K562 (cell line): ENCODE data around the gene ATXN1. TPM values are rescaled to one million over a fixed set of nuclear protein-coding genes. Genes with fewer than 3 reads are reported as not detected.

Experiments used
- ATF7 ChIP-seq: fragments of 450-650 bp; IDR thresholded peaks from 2 replicates; pipeline ENCODE4 v1.7.1; 2014; ENCODE audit warnings: mild to moderate bottlenecking, moderate library complexity
- CREB3L1 ChIP-seq: fragments of 450-650 bp; IDR thresholded peaks from 2 replicates; pipeline ENCODE4 v1.6.1; 2014; ENCODE audit warnings: low read depth, mild to moderate bottlenecking, moderate library complexity, borderline replicate concordance
- FOSL1 ChIP-seq: fragments of 200-800 bp; sonication (Bioruptor generic); conservative IDR thresholded peaks from 2 replicates; pipeline ENCODE4 v1.6.1; 2016; ENCODE audit warnings: missing genetic modification characterization, missing compliant biosample characterization
- FOXK2 ChIP-seq, 2 experiments: fragments of 450-650 bp; IDR thresholded peaks in 1 of 2; conservative IDR thresholded peaks in 1 of 2; 2 replicates each; pipeline ENCODE4 v1.6.1; 2016; ENCODE audit warnings: low read depth in 2 of 2, mild to moderate bottlenecking in 1 of 2
- HDAC8 ChIP-seq: fragments of 450-650 bp; IDR thresholded peaks from 2 replicates; pipeline ENCODE4 v1.6.1; 2016; ENCODE audit warnings: mild to moderate bottlenecking, missing genetic modification characterization, moderate library complexity, missing compliant biosample characterization
- RERE ChIP-seq: sonication (generic); formaldehyde crosslinking; IDR thresholded peaks from 2 replicates; pipeline ENCODE4 v1.8.0; 2023; ENCODE audit warnings: missing genetic modification reagents, mild to moderate bottlenecking, borderline replicate concordance
- SAFB ChIP-seq: fragments of 200-400 bp; formaldehyde crosslinking; IDR thresholded peaks from 2 replicates; pipeline ENCODE4 v1.6.1; 2017; ENCODE audit warnings: low read depth, low read length, borderline replicate concordance
- SMAD1 ChIP-seq: fragments of 150-350 bp; IDR thresholded peaks from 2 replicates; pipeline ENCODE4 v1.6.1; 2014; ENCODE audit warnings: low read length, low read depth; ENCODE audit not compliant: partially characterized antibody
- ZBTB34 ChIP-seq: fragments of 250-450 bp; sonication (Bioruptor Pico); IDR thresholded peaks from 2 replicates; pipeline ENCODE4 v1.8.0; 2021; ENCODE audit warnings: mild to moderate bottlenecking, moderate library complexity
- ZFP91 ChIP-seq: sonication (generic); formaldehyde crosslinking; IDR thresholded peaks from 2 replicates; pipeline ENCODE4 v1.8.0; 2022; ENCODE audit warnings: mild to moderate bottlenecking, missing genetic modification reagents
- ZNF146 ChIP-seq: IDR thresholded peaks from one replicate; pipeline ENCODE4 v1.6.1; 2018; ENCODE audit warnings: missing compliant biosample characterization; ENCODE audit not compliant: unreplicated experiment
- ZNF584 ChIP-seq: fragments of 200-800 bp; sonication (Bioruptor generic); IDR thresholded peaks from 2 replicates; pipeline ENCODE4 v1.6.1; 2016; ENCODE audit warnings: low read depth, mild to moderate bottlenecking, missing genetic modification characterization, missing compliant biosample characterization
- ZNF586 ChIP-seq: fragments of 450-650 bp; formaldehyde crosslinking; conservative IDR thresholded peaks from 2 replicates; pipeline ENCODE4 v1.4.0; 2020; ENCODE audit warnings: mild to moderate bottlenecking, moderate library complexity
- ZNF778 ChIP-seq: fragments of 450-650 bp; formaldehyde crosslinking; IDR thresholded peaks from 2 replicates; pipeline ENCODE4 v1.4.0; 2020; ENCODE audit warnings: mild to moderate bottlenecking, moderate library complexity
- polyA plus RNA-seq, 8 experiments: library from polyadenylated mRNA; depleted of rRNA in 4 of 8; stranded (reverse) in 5 of 8; unstranded in 3 of 8; fragments of >200 nt; fragmentation: Nextera tagmentation in 2 of 8; fragmentation: Illumina TruSeq in 1 of 8; extraction: Ambion mirVana in 2 of 8; extraction: Trizol in 1 of 8; gene quantifications; 2 replicates each; pipeline versions ENCODE4 v1.2.1 to v1.2.3, GENCODE V29; 2011 to 2014; ENCODE audit warnings: inconsistent platforms in 1 of 8, missing spikeins in 1 of 8
- total RNA-seq, 7 experiments: library from RNA; depleted of rRNA in 6 of 7; stranded (reverse); fragments of >200 nt in 6 of 7; fragmentation: Illumina TruSeq in 2 of 7; extraction: Trizol in 2 of 7; gene quantifications; 2 replicates each; pipeline versions ENCODE4 v1.2.1 to v1.2.3, GENCODE V29; 2011 to 2021; ENCODE audit warnings: low replicate concordance in 1 of 7

ATXN1 gene
- total and polyA plus RNA-seq, 9 of the 15 experiments (the other 6 are each of a cell fraction or from before 2014, with no cell fraction given): under 0.01 to 1.2 (median 0.58) TPM

- peak; percentile 99 for TF ChIP-seq SMAD1
- peak; percentile 96 for TF ChIP-seq SAFB
- no peak for TF ChIP-seq ZBTB34 (CRISPR knock-in tag)
- peak; percentile 45; the same call in 1 of the 2 replicates for TF ChIP-seq CREB3L1
- no peak for TF ChIP-seq ZNF146 (CRISPR knock-in tag)
- peak; percentile 83; the same call in 1 of the 2 replicates for TF ChIP-seq ATF7
- peak; percentile 66 for TF ChIP-seq FOSL1 (tag)
- TF ChIP-seq ZNF584 (CRISPR knock-in tag): no peak
- no peak for TF ChIP-seq ZNF778 (CRISPR knock-in tag)
- peak; percentile 55; the same call in 1 of the 2 replicates for TF ChIP-seq HDAC8
- TF ChIP-seq ZNF586 (CRISPR knock-in tag): 0 out of 2 replicates have a peak, but pooled peaks have one; percentile 59
- no peak for TF ChIP-seq RERE (CRISPR knock-in tag)
- peak; percentile 59; the same call in 1 of the 2 replicates for TF ChIP-seq ZFP91 (CRISPR knock-in tag)
- TF ChIP-seq FOXK2 (conservative IDR thresholded peaks at IDR 0.05 in 1 of 2, IDR thresholded peaks at IDR 0.05 in 1 of 2; ENCODE audit: low read depth in 2 of 2): peak; percentile 50 to 64; a peak in 2 of 4 replicates
Measured at GRCh38 chr6:16265351-16266341, 495.6 kb downstream of the ATXN1 start (continued).
